GM12878 (cell line): ENCODE data around the gene TAF6L. TPM values are rescaled to one million over a fixed set of nuclear protein-coding genes. Genes with fewer than 3 reads are reported as not detected.

Experiments
- BCL11A ChIP-seq: IDR thresholded peaks from 2 replicates; pipeline ENCODE4 v1.6.1; 2011; ENCODE audit warnings: low read depth, low read length
- BRCA1 ChIP-seq: IDR thresholded peaks from 2 replicates; pipeline ENCODE4 v1.6.1; 2011; ENCODE audit warnings: low read depth, low read length, improper control_type of control experiment
- EGR1 ChIP-seq, 2 experiments: IDR thresholded peaks; 1 replicate in 1 of 2; 2 replicates in 1 of 2; pipeline ENCODE4 v1.6.1; 2011 to 2012; ENCODE audit warnings: low read depth in 2 of 2, low read length in 2 of 2, borderline replicate concordance in 1 of 2, mild to moderate bottlenecking in 1 of 2, moderate library complexity in 1 of 2
- HDGF ChIP-seq: fragments of 450-650 bp; IDR thresholded peaks from 2 replicates; pipeline ENCODE4 v1.6.1; 2016; ENCODE audit warnings: antibody characterized with exemption
- IKZF2 ChIP-seq, 2 experiments: fragments of 450-650 bp; IDR thresholded peaks; 2 replicates each; pipeline ENCODE4 v1.6.1; 2017; ENCODE audit warnings: mild to moderate bottlenecking in 2 of 2, moderate library complexity in 2 of 2
- MYB ChIP-seq: fragments of 150-350 bp; IDR thresholded peaks from 2 replicates; pipeline ENCODE4 v1.6.1; 2014; ENCODE audit warnings: mild to moderate bottlenecking, low read depth, low read length, borderline replicate concordance
- NBN ChIP-seq: fragments of 450-650 bp; IDR thresholded peaks from 2 replicates; pipeline ENCODE4 v1.6.1; 2016
- SMC3 ChIP-seq: IDR thresholded peaks from 2 replicates; pipeline ENCODE4 v1.6.1; 2011; ENCODE audit warnings: low read length, improper control_type of control experiment, borderline replicate concordance
- STAT1 ChIP-seq: fragments of 450-650 bp; conservative IDR thresholded peaks from 2 replicates; pipeline ENCODE4 v1.6.1; 2014; ENCODE audit warnings: antibody characterized with exemption, mild to moderate bottlenecking
- TBL1XR1 ChIP-seq: IDR thresholded peaks from 2 replicates; pipeline ENCODE4 v1.6.1; 2012; ENCODE audit warnings: low read depth, low read length, improper control_type of control experiment
- polyA plus RNA-seq, 11 experiments: library from polyadenylated mRNA; depleted of rRNA in 4 of 11; unstranded in 6 of 11; stranded (reverse) in 5 of 11; fragments of >200 nt; fragmentation: Nextera tagmentation in 4 of 11; fragmentation: Illumina TruSeq in 1 of 11; extraction: Ambion mirVana in 4 of 11; extraction: Trizol in 1 of 11; gene quantifications; 1 replicate in 1 of 11; 2 replicates in 10 of 11; pipeline versions ENCODE4 v1.2.1 to v1.2.3, GENCODE V29; 2011 to 2016; ENCODE audit warnings: inconsistent platforms in 2 of 11, missing spikeins in 2 of 11, low read depth in 1 of 11
- total RNA-seq, 4 experiments: library from RNA; depleted of rRNA in 3 of 4; stranded (reverse); fragments of >200 nt in 3 of 4; fragmentation: Illumina TruSeq in 1 of 4; extraction: Trizol in 1 of 4; gene quantifications; 2 replicates each; pipeline versions ENCODE4 v1.2.1 to v1.2.3, GENCODE V29; 2013 to 2021
- TF ChIP-seq, protein P1 (sequence below): fragments of 450-650 bp; IDR thresholded peaks from 2 replicates; pipeline ENCODE4 v1.6.1; 2017; ENCODE audit warnings: mild to moderate bottlenecking, moderate library complexity
- TF ChIP-seq, protein P2 (sequence below): fragments of 150-350 bp; IDR thresholded peaks from 2 replicates; pipeline ENCODE4 v1.6.1; 2014; ENCODE audit warnings: mild to moderate bottlenecking, low read depth, low read length
- TF ChIP-seq, protein P3 (sequence below): IDR thresholded peaks from 2 replicates; pipeline ENCODE4 v1.6.1; 2012; ENCODE audit warnings: low read depth, low read length, improper control_type of control experiment
- TF ChIP-seq, protein P4 (sequence below): IDR thresholded peaks from 2 replicates; pipeline ENCODE4 v1.6.1; 2012; ENCODE audit warnings: low read depth, low read length, improper control_type of control experiment

The TAF6L gene
- total and polyA plus RNA-seq, 10 of the 15 experiments (the other 5 are each of a cell fraction or from before 2014, with no cell fraction given), result 0.15 to 35.6 (median 19.0) TPM

DNA sequence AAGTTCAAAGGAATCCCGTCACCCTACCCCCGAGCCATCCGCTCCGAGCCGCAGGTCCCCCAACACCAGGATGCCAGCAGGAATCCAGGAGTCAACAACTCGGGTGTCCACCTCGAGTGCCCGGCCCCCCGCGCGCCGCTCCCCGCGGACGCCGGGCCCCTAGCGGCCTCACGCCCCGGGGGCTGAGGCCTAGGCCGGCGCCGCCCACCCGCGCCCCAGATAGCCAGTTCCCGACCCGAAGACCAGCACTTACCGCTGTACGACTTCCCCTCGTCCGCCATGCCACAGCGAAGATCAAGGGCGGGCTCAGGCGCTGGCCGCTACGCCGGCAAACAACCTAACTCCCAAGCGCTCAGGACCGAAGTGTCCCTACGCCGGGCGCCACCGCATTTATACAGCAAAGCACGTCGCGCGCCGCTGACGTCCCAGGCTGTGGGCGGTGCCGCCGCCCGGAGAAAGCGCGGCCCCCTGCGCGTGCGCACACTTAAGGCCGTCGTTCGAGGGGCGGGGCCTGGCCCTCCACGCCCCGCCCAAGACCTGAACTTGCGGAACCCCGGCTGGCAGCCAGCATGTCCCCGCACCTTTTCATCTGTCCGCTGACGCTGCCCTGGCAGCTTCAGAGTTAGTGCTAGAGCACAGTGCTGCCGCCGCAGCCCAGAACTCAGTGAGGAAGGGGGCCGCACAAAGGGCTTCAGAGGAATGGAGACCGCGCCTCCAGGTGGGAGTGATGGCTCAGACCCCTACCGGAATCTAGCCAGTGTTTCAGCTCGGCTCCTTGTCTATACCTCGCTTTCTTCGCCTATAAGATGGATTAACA is 34.1 kb downstream of the TAF6L start, which contains the start of gene NXF1 (continued):
- TF ChIP-seq EGR1 (IDR thresholded peaks at IDR 0.05; ENCODE audit: borderline replicate concordance in 1 of 2, low read depth in 2 of 2, low read length in 2 of 2) (peak in 1 of 2 experiments; percentile 69; a peak in 1 of 3 replicates), HDGF (peak; percentile 49; the same call in 1 of the 2 replicates), BCL11A (peak; percentile 30; the same call in 1 of the 2 replicates), MYB (no peak), IKZF2 (IDR thresholded peaks at IDR 0.05) (no peak), BRCA1 (no peak), SMC3 (0 out of 2 replicates have a peak, but pooled peaks have one; percentile 9), STAT1 (peak; percentile 83), NBN (peak; percentile 65; the same call in 1 of the 2 replicates), TBL1XR1 (peak; percentile 79; the same call in 1 of the 2 replicates)
- TF ChIP-seq, protein P1, sequence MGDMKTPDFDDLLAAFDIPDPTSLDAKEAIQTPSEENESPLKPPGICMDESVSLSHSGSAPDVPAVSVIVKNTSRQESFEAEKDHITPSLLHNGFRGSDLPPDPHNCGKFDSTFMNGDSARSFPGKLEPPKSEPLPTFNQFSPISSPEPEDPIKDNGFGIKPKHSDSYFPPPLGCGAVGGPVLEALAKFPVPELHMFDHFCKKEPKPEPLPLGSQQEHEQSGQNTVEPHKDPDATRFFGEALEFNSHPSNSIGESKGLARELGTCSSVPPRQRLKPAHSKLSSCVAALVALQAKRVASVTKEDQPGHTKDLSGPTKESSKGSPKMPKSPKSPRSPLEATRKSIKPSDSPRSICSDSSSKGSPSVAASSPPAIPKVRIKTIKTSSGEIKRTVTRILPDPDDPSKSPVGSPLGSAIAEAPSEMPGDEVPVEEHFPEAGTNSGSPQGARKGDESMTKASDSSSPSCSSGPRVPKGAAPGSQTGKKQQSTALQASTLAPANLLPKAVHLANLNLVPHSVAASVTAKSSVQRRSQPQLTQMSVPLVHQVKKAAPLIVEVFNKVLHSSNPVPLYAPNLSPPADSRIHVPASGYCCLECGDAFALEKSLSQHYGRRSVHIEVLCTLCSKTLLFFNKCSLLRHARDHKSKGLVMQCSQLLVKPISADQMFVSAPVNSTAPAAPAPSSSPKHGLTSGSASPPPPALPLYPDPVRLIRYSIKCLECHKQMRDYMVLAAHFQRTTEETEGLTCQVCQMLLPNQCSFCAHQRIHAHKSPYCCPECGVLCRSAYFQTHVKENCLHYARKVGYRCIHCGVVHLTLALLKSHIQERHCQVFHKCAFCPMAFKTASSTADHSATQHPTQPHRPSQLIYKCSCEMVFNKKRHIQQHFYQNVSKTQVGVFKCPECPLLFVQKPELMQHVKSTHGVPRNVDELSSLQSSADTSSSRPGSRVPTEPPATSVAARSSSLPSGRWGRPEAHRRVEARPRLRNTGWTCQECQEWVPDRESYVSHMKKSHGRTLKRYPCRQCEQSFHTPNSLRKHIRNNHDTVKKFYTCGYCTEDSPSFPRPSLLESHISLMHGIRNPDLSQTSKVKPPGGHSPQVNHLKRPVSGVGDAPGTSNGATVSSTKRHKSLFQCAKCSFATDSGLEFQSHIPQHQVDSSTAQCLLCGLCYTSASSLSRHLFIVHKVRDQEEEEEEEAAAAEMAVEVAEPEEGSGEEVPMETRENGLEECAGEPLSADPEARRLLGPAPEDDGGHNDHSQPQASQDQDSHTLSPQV, result no peak
- TF ChIP-seq, protein P2, sequence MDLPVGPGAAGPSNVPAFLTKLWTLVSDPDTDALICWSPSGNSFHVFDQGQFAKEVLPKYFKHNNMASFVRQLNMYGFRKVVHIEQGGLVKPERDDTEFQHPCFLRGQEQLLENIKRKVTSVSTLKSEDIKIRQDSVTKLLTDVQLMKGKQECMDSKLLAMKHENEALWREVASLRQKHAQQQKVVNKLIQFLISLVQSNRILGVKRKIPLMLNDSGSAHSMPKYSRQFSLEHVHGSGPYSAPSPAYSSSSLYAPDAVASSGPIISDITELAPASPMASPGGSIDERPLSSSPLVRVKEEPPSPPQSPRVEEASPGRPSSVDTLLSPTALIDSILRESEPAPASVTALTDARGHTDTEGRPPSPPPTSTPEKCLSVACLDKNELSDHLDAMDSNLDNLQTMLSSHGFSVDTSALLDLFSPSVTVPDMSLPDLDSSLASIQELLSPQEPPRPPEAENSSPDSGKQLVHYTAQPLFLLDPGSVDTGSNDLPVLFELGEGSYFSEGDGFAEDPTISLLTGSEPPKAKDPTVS, result 0 out of 2 replicates have a peak, but pooled peaks have one; percentile 67
- TF ChIP-seq, protein P3, sequence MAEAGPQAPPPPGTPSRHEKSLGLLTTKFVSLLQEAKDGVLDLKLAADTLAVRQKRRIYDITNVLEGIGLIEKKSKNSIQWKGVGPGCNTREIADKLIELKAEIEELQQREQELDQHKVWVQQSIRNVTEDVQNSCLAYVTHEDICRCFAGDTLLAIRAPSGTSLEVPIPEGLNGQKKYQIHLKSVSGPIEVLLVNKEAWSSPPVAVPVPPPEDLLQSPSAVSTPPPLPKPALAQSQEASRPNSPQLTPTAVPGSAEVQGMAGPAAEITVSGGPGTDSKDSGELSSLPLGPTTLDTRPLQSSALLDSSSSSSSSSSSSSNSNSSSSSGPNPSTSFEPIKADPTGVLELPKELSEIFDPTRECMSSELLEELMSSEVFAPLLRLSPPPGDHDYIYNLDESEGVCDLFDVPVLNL, result peak; percentile 50; the same call in 1 of the 2 replicates
- TF ChIP-seq, protein P4, sequence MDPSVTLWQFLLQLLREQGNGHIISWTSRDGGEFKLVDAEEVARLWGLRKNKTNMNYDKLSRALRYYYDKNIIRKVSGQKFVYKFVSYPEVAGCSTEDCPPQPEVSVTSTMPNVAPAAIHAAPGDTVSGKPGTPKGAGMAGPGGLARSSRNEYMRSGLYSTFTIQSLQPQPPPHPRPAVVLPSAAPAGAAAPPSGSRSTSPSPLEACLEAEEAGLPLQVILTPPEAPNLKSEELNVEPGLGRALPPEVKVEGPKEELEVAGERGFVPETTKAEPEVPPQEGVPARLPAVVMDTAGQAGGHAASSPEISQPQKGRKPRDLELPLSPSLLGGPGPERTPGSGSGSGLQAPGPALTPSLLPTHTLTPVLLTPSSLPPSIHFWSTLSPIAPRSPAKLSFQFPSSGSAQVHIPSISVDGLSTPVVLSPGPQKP, result peak; percentile 68
